ENCODE data around the gene FH.

Gene FH

DNA sequence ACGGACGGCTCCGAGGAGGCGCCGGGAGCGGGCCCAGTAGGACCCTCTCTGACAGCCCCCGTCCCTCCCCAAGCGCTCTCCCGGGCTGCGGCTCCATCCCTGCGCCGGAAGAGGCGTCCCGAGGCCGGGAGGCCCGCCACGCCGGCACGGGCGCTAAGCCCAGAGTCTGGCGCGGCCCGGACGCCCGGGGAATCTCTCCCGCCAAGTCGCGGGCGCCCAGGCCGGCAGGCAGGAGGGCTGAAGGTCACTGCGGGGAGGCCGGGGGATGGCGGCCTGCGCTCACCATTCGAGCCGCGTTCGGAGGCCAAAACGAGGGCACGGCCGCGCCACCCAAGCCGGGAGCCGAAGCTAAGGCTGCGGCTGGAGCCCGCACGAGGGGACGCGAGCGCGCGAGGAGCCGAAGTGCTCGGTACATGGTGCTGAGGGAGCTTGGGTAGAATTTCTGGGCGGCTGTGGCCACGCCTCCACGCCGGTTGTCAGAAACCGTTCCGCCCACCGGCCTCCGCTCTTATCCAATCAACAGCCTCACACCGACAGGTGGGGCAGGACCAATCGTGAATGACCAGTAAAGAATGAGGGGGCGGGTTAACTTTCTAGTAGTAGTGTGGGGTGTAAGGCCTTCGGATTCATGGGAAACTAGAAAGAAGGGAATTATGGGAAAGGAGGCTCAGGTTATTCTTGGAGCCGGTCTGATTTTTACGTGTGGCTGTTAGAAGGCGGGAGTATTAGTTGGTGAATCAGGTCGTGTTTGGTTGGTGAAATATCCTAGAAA is at the start of gene FH:
TSS of gene FH (minus strand) at position 448 of the 772 bp plus-strand sequence. CDS start at position 415, 33 bp downstream.
- DNase-seq (ENCODE audit: low read depth), result peak; percentile 99

DNA sequence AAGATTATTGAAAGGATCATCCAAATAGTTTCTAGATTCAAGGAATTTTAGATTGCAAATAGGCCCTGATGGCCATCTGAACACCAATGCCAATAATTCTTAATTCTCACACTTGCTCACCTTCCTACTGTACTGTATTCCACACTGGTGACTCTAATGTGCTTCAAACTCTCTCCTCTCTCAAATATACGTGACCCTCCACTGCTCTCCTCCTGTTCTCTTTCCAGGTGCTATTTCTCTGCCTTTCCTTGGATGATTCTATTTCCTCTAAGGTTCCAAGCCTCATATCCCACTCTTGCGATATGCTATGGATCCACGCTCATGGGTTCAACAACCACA is 41.3 kb upstream of the FH start:
- DNase-seq (ENCODE audit: low read depth), result no peak

DNA sequence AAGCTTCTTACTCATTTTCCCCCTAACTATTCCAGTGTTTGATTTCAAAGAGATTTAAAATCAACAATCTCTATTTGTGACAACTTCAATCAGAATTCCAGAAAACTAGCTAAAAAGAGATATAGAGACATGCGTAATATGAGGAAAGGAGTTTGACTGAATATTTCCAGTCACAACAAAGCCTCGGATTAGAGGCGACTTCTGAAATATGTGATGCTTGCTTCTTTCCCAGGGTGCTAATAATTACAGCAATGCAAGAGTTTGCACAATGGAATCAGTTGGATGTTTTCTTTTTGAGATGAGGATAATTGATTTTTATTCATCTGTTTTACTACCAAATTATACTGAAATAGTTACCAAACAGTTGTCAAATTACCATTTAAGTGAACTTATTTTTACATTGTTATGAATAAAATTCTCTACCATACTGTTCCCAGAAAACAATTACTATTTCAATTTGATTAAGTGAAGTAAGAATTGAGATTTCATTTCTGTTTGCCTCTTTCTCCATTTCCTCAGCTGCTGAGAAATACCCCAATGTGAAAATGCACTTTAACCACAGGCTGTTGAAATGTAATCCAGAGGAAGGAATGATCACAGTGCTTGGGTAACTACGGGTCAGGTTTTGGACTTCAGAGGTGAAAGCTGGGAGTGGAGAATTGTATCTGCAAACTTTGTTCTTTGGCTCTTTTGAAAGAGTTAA is 40.7 kb upstream of the FH start:
- DNase-seq (ENCODE audit: low read depth), result peak; percentile 12

DNA sequence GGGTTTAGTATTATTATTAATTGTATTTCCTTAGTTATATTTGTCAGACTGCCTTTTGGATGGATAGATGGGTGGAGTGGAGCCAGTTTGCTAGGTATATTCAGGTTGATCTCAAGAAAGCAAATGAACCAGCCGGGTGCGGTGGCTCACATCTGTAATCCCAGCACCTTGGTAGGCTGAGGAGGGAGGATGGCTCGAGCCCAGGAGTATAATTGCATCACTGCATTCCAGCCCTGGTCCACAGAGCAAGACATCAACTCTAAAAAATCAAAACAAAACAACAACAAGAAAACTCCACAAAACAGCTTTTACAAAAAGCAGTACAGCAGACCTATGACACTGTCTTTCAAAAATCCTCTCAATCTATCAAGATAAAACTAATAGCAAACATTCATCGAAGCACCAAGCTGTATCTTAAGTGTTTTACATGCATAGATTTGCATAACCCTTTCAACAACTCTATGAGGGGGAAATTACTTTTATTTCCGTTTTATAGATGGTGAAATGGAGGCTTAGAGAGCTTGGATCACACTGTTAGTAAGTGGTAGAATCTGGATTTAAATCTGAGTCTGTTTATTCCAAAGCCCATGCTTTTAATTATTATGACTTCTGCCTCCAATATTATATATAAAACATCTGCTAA is 38.1 kb upstream of the FH start:
- no peak for DNase-seq (ENCODE audit: low read depth)

DNA sequence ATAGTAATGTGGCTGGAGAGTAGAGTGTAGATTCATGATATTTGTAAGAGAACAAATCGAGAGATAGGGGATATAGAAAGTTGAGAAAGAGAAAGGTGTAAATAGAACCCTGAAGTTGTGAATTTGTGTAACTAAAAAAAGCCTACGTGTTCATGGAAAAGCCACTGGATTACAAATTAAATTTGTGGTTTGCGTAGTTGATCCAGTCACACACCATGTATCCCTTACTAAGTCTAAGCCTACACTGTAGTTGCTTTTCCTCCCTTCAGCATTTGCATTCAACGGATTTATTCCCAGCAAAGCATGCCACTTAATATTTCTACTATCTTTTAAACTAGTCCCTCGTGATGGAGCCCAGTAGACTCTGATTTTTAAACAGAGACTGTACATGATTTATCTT is 37.5 kb upstream of the FH start:
- DNase-seq (ENCODE audit: low read depth), result no peak

DNA sequence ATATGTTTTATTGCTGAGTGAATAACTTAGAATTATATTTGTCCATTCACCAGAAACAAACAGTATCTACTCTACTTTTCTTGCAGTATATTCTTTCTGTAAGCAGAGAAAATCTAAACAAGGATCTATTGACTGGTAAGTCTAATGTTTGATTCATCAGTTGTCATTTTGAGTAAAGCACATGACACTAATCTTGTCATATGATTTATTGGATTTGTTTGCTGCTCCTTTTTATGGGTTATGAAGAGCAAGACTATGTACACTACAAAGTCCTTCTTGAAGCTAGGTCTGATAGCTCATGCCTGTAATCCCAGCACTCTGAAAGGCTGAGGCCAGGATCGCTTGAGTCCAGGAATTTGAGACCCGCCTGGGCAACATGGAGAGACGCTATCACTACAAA is 36.0 kb upstream of the FH start:
- no peak for DNase-seq (ENCODE audit: low read depth)

DNA sequence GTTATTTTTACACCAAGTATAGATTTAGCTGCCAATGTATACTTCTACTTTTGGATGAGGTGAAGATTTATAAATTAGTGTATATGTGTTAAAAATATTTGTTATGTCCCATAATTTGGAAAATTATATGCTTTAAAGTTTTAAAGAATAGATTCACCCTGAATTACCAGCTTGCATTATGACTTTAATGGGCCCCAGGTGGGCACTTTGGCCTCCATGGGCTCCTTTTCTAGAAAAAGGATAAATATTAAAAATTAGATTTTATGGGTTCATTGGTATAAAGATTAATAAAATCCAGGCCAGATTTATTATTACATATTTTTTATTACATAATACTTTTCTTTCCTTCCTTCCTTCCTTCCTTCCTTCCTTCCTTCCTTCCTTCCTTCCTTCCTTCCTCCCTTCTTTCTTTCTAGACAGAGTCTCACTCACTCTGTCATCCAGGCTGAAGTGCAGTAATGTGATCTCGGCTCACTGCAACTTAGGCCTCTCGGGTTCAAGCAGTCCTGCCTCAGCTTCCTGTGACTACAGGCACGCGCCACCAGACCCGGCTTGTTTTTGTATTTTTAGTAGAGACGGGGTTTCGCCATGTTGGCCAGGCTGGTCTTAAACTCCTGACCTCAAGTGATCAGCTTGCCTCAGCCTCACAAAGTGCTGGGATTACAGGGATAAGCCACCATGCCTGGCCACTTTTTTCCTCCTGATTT is 34.5 kb upstream of the FH start:
- DNase-seq (ENCODE audit: low read depth), result no peak

DNA sequence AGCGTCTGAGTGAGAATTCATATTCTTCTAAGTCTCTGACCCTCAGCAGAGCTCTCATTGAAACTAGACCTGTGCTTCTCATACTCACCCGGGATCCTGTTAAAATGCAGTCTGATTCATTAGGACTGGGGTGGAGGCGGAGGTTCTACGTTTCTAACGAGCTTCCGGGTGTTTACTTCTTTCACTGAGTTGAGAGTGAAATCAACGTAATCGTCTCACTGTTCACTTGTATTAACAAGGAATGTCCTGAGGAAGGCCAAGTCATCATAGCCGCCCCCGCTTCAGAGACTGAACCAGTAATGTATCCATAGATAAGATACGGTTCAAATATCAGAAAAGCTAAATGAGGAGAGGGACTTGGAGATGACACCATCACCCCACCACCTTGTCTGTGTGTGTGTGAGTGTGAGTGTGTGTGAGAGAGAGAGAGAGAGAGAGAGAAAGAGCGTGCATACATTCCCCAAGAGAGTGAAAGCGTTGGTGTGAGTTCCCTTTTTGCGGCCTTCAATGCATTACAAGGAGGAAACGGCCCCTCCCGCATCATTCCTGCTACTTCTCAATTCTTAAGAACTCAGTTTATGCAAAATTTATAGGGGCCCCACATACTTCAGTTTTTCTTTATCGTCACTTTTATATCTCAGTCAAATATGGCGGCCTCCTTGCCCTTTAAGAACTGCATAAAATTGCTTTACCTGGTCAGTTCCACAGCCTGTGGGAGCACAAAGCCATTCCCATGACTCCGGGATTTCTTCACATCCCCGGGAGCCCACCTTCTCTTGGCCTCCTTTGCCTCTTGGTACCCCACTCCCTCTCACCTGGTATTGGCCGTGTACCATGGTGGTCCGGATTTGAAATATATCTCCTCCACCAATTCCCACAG is 32.4 kb upstream of the FH start:
- no peak for DNase-seq (ENCODE audit: low read depth)

DNA sequence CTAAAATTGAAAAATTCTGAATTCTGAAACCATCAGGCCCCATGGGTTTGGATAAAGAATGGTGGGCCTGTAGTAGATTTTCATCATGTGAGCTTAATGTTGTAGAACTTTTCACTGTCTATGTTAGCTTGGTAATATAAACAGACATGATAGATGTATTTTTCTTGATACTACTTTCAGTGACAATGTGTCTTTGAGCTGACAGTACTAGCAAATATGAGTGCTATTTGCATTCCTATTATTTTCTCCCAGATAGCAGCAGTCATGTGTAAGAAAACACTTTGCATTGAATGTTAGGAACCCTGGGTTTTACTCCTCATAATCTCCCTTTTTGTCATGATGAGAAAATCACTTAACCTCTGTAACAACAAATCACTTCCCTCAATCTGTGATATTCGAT is 30.8 kb upstream of the FH start:
- no peak for DNase-seq (ENCODE audit: low read depth)

DNA sequence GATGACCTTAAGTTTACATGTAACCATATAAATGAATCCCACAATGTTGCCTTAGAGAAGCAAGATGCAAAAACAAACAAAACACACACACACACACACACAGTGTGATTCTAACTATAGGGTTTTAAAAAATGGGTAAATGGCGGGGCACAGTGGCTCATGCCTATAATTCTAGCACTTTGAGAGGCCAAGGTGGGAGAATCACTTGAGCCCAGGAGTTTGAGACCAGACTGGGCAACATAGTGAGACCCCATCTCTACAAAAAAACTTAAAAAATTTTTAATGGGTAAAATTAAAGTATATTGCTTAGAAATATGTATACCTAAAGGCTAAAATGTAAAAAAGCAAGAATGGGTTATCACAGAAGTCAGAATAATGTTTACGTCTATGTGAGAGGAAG is 28.5 kb upstream of the FH start:
- no peak for DNase-seq (ENCODE audit: low read depth)

DNA sequence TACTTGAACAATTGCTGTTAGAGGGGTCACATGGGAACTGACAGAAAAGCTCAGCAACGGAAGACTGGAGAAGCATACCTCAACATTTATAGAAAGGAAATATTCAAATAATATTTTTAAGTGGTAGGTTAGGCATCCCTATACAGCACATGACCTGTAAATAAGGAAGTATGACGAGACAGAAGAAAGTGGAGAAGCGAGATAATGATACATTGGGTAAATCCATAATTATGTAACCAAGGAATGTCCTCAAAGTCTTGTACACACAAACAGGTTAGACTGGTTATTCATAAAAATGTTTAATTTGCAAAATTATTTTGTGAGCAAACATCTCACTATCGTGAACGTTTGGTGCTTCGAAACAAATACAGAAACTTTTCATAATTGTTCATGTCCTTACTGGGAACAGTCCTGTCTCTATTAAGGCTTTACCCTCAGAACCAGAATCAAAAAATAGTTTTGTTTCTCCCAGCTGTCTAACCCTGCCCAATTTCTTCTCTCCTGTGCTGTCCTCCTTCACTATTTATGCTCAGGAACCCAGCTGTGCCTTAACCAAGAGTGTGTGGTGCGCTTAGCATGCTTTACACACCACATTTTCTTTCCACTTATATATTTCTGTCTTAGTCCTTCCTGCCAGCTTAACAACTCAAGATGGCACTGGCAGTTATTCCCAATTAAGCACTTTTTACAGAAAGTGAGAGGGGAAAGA is 22.8 kb upstream of the FH start:
- no peak for DNase-seq (ENCODE audit: low read depth)

DNA sequence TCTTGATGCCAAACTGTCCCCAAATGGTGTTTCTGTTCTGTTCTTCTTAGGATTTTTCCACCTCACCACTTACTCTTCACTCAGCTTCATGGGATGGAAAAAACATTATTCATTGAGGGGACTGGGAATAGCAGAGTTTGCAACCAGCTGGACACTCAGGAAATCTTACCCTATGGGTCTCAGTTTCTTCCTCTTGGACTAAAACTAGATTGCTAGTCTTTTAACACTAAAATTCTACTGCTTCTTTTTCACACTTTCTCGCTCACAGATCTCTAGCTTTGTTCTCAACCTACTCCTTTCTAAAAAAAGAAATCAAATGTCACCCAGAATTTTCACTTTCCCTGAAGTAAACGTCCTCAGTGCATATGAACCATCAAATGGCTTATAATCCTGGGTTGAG is 17.4 kb upstream of the FH start:
- no peak for DNase-seq (ENCODE audit: low read depth)

DNA sequence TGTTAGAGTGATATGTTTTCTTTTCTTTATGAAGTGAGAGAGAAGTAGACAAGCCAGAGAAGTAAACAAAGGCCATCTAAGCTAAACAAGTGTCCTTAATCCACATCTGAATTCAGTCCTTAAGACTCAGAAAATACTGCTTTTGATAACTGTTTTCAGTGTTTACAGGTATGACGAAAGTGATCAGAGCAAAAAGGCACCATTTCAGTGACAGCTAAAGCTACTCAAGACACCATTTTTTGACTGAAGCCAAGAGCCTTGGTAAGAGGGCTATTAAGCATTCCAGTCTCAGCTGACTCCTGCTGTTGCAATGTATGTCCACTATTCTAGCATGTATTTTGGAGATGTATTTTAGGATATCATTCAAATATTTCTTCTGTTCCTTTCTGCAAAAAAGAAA is 16.7 kb upstream of the FH start:
- no peak for DNase-seq (ENCODE audit: low read depth)

DNA sequence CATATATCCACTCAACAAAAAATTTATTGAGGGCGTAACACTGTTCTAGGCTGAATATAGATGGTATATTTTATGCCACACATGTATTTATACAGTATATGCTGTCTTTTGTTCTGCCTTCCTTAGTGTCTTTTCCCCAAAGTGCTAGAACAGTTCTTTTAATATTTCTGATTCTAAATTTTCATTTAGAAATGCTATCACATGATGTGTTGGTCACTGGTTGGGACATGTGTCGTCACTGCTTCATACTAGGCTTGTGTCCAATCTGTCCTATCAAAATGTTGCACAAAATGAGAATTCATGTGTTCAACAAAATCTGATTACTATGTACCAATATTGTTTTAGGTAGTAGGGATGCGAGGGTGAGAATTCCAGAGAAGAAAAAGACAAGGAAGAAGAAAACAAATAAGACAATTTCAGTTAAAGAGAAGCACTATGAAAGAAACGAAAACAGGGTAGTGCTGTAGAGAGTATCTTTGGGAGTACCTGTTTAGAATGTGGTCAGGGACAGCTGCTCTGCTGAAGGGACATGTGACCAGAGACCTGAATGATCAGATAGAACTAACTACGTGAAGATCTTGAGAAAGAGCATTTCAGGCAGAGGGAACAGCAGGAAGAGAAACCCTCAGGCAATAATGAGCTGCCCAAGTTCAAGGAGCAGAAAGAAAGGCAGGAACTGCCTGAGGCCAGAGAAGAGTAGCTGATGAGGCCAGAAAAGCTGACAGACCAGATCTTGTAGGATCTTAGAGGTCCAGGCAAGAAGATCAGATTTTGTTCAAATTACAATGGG is 14.0 kb upstream of the FH start:
- no peak for DNase-seq (ENCODE audit: low read depth)

DNA sequence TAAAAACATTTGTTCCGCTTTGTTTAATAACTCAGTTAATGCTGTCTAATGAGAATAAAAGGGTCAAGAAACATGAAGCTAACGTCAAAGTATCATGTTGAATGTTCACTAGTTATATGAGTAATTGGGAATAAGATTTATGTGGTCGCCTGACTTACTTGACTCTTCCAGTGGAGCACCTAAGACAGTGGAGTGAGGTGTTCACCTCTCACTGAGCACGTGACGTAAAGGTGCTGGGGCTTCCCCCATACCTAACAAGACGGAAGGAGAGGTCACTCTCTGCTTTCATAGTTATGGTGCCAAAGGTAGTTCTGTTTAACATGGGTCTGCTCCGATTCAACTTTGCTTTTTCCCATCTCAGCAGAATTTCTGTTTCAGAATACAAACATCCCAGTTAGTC is 13.3 kb upstream of the FH start:
- no peak for DNase-seq (ENCODE audit: low read depth)

DNA sequence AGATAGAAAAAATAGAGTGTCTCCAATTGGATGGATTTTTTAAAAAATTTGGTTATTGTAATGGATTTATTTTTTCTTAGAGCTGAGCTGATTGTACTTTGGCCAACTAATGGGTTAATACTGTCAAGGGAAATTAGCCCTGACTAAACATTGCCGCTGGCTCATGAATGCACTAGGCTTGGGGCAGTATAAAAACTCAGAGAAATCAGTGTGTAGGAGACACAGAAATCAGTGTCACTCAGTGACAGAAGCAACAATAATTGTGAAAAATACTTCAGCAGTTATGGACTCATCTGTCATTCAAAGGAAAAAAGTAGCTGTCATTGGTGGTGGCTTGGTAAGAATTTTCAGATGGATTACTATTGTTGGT is 12.6 kb upstream of the FH start, which contains the start of gene KMO:
TSS of gene KMO (plus strand) at position 217 of the 370 bp plus-strand sequence. CDS start at position 284, 67 bp downstream.
- peak; percentile 12 for DNase-seq (ENCODE audit: low read depth)

DNA sequence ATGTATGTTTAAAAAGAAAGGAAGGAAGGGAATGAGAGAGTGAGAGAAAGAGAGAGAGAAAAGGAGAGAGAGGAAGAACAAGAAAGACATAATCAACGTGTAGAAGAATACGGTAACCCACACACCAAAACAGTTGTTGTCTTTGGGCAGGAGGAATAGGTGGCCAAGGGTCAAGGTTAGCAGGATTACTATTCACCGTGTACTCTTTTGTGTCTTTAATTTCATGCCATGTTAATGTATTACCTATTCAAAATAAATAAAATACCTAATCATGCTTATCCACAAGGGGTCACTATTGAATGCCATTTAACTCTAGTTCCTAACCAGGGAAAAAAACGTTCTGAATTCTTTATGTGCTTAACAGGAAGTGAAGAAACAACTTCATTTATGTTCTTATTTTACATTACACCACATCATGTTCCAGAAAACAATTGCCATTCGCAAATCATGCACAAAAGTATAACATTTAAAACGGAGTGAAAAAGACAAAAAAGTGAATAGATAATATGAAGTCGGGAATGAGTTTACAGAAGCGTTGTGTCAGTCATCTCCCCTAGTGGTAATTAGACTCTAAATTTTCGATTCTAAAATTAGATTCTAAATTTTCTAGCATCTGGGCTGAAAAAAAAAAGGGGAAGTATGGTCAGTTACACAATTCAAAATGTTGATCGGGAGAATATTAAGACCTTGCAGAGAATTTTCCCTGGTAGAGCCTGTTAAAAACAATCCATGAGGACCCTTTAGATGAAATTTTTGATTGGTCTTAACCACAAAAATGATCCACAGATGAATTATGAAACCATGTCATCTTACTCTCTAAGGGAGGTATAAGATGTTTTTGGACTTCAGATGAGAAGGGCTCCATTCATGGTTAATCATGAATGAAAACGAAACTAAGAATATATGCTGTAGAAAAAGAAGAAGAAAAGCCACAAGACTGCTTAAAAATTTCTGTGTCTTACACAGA is 11.9 kb upstream of the FH start:
- peak; percentile 72 for DNase-seq (ENCODE audit: low read depth)

DNA sequence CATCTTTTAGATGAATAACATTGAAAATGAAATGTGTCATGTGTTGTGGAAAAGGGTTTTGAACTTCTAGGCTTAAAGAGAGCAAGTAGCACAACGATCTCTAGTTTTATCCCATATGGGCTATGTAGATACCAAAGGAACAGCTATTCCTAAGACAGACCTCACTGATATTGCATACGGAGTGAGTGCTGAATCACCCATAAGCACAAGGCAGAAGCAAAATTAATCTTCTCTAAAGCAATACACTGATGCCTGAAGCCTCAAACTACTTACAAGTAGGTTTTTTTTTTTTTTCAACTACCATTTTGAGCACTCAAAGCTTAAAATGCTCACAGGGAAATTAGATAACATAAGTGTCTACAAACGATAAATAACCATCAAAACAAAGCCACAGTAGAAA is 7.6 kb upstream of the FH start:
- DNase-seq (ENCODE audit: low read depth), result peak; percentile 2

DNA sequence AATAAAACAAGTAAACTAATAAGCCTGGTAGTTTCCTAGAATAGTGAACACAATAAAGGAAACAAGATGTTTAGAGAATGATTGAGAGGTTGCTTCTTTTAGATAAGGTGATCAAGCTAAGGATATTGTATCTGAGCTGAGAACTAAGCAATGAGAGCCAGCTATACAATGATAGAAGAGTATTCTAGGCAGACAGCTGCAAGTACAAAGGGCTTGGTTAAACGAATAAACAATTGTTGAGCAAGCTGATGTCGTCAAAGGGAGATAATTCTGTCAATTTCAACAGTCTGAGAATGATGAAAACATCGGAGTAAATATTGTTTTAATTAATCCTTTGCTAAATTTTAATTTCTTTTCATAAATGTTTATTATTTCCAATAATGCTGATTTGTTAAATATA is 5.5 kb upstream of the FH start:
- no peak for DNase-seq (ENCODE audit: low read depth)
